ENCODE results near the gene TNP2. TPM values are rescaled to one million over a fixed set of nuclear protein-coding genes. Genes with fewer than 3 reads are reported as not detected.

The TNP2 gene
- total and polyA plus RNA-seq, 12 donors = not detected

DNA sequence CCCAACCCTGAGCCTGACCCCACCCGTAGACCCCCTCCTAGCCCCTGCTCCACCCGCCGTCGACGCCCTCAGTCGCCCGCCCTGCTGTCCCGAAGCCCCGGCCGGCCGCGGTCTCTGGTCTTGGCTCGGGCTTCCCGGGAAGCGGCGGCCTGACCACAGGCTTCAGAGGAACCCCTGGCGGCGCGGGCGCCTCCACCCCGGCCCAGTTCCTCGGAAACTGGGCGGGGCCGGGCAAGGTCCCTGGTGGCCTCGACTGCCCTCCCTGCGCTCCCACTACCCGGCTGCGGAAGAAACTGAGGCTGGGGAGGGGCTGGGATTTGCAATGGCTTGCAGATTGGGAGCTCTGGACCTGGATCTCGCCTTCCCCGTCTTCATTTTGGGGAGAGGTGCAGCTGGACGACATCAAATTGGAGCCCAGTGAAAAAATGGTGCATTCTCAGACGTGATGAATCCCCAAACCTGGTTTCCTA, 12.4 kb downstream of the TNP2 start:
- Histone ChIP-seq H3K9me3 (replicated peaks in 1 of 3) (no peaks in the 10 kb centered on the region), H3K36me3 (replicated peaks in 1 of 2) (no peaks in the 10 kb centered on the region), H3K4me3 (peak overlapping the region; percentile 39 to 93 (median 60)), H3K27me3 (no peaks in the 10 kb centered on the region), H3K27ac (peak overlapping the region; percentile 85 to 98 (median 96)), H3K4me1 (replicated peaks in 1 of 2) (peaks cover 0 to 38% of the 10 kb centered on the region in 2 donors)
- DNase-seq = peak in 5 of 7 donors; percentile 63 to 71 (median 69)
- intact Hi-C loops (cut with DNase I) = loop anchor here (2.0 to 10.0 kb wide), 4 partner anchors 98 to 289 kb away; no protein-coding TSS in a partner anchor
- no peak for TF ChIP-seq POLR2A (IDR thresholded peaks at IDR 0.05)
- TF ChIP-seq, protein P1, sequence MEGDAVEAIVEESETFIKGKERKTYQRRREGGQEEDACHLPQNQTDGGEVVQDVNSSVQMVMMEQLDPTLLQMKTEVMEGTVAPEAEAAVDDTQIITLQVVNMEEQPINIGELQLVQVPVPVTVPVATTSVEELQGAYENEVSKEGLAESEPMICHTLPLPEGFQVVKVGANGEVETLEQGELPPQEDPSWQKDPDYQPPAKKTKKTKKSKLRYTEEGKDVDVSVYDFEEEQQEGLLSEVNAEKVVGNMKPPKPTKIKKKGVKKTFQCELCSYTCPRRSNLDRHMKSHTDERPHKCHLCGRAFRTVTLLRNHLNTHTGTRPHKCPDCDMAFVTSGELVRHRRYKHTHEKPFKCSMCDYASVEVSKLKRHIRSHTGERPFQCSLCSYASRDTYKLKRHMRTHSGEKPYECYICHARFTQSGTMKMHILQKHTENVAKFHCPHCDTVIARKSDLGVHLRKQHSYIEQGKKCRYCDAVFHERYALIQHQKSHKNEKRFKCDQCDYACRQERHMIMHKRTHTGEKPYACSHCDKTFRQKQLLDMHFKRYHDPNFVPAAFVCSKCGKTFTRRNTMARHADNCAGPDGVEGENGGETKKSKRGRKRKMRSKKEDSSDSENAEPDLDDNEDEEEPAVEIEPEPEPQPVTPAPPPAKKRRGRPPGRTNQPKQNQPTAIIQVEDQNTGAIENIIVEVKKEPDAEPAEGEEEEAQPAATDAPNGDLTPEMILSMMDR (IDR thresholded peaks at IDR 0.05) = no peak
- WGBS, 4 donors = 0% methylated on average over 4 to 32 of the region's 32 CpGs

DNA sequence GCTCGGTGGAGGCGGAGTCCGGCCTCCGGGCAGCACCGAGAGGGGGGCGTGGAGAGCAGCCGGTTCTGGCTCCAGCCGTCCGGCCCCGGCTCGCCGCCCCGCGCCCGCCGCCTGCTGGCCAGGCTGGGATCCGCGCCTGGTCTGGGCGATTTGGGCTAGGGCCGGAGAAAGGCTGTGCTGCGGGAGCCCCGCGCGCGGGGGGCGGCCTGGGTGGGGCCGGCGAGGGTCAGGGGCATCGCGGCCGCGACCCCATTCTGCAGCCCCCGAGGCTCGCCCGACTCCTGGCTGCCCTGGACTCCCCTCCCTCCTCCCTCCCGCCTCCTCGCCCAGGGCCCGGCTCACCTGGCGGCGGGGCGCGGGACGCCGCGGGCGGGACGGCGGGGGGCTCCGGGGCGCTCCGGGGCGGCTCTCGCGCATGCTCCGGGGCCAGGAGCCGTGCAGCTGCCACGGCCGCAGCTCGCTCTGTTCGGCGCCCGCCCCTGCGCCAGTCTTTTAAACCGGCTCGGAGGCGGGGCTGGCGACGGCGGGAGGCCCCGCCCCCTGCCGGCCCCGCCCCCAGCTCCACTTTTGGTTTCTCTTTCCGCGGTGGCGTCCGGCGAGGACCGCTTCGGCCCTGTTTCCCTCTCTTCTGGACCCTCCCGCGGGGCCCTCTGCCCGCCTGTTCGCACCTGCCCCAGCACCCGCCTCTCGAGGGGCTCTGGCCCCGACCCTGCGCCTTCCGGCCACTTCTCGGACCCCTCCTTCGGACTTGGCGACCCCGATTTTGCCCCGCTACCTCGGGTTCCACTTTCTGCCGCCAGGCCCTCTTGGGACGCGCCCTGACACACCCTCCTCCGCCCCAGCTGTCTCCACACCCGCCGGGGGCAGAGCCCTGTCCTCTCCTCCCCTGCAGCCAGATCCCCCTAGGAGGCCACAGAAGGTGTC, 13.1 kb downstream of the TNP2 start, which contains the start of gene SOCS1:
Gene SOCS1, minus strand, starts transcription at position 468 of the 924 bp plus-strand sequence. CDS start 726 bp downstream, outside the sequence.
- H3K9me3 ChIP-seq (replicated peaks in 1 of 3) = no peaks in the 10 kb centered on the region
- peaks cover 0 to 38% of the 10 kb centered on the region in 2 donors for H3K4me1 ChIP-seq (replicated peaks in 1 of 2)

DNA sequence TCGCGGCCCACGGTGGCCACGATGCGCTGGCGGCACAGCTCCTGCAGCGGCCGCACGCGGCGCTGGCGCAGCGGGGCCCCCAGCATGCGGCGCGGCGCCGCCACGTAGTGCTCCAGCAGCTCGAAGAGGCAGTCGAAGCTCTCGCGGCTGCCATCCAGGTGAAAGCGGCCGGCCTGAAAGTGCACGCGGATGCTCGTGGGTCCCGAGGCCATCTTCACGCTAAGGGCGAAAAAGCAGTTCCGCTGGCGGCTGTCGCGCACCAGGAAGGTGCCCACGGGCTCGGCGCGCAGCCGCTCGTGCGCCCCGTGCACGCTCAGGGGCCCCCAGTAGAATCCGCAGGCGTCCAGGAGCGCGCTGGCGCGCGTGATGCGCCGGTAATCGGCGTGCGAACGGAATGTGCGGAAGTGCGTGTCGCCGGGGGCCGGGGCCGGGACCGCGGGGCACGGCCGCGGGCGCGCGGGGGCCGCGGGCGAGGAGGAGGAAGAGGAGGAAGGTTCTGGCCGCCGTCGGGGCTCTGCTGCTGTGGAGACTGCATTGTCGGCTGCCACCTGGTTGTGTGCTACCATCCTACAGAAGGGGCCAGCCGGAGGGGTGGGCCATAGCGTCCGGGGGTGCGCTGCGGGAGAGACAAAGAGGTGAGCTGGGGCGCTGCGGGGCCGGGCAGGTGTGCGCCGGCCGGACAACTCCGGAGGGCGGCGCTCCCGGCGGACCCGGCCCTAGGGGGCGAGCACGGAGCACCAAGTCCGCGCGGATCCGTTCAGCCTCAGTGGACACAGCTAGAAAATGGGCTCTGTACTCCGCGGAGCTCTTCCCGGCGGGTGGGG, 14.0 kb downstream of the TNP2 start:
- peak; percentile 41 to 69 (median 49) for DNase-seq
- peaks cover 0 to 38% of the 10 kb centered on the region in 2 donors for H3K4me1 ChIP-seq (replicated peaks in 1 of 2)
- no peaks in the 10 kb centered on the region for H3K27me3 ChIP-seq
- H3K36me3 ChIP-seq (replicated peaks in 1 of 2) = no peaks in the 10 kb centered on the region
- intact Hi-C loops (cut with DNase I) = loop anchor here (5.0 to 10.0 kb wide), 3 partner anchors 100 to 288 kb away; no protein-coding TSS in a partner anchor
- TF ChIP-seq, protein P1 (IDR thresholded peaks at IDR 0.05) = peak in 2 of 6 experiments; percentile 9 to 22
- no peak for TF ChIP-seq POLR2A (IDR thresholded peaks at IDR 0.05)
- no peaks in the 10 kb centered on the region for H3K9me3 ChIP-seq (replicated peaks in 1 of 3)
- H3K27ac ChIP-seq = peak overlapping the region in 3 of 5 donors; percentile 96 to 98 (median 97)
- H3K4me3 ChIP-seq = peak overlapping the region; percentile 17 to 93 (median 50)
- WGBS, 4 donors = 1 to 3% (median 2%) methylated on average over 31 to 105 of the region's 105 CpGs; no CpG with 5 or more reads in 1 of the 4 donors

More for the DNA sequence above, 13.1 kb downstream of the TNP2 start, which contains the start of gene SOCS1:
- DNase-seq = peak; percentile 76 to 90 (median 85)
- 0 to 1% (median 1%) methylated on average over 20 to 100 of the region's 100 CpGs for WGBS, 4 donors
- H3K27me3 ChIP-seq = no peaks in the 10 kb centered on the region
- peak within 1 kb of the TSS; percentile 39 to 93 (median 60) for H3K4me3 ChIP-seq
- intact Hi-C loops (cut with DNase I) = loop anchor here (2.0 to 10.0 kb wide), 4 partner anchors 99 to 289 kb away; no protein-coding TSS in a partner anchor
- TF ChIP-seq, protein P1 (IDR thresholded peaks at IDR 0.05) = peak; percentile 51 to 99 (median 78)
- peak; percentile 96 for TF ChIP-seq POLR2A (IDR thresholded peaks at IDR 0.05)
- H3K36me3 ChIP-seq (replicated peaks in 1 of 2) = no peaks in the 10 kb centered on the region
- peak within 1 kb of the TSS; percentile 85 to 98 (median 96) for H3K27ac ChIP-seq
